ENCODE results near the gene INPP5E. TPM values are rescaled to one million over a fixed set of nuclear protein-coding genes. Genes with fewer than 3 reads are reported as not detected.

INPP5E gene
- total and polyA plus RNA-seq, 10 of the 15 experiments (the other 5 are each of a cell fraction or from before 2014, with no cell fraction given) = 0.24 to 16.0 (median 5.3) TPM

GRCh38 chr9:136403915-136404800 lies 35.5 kb downstream of the INPP5E start (continued):
- TF ChIP-seq, protein P1, sequence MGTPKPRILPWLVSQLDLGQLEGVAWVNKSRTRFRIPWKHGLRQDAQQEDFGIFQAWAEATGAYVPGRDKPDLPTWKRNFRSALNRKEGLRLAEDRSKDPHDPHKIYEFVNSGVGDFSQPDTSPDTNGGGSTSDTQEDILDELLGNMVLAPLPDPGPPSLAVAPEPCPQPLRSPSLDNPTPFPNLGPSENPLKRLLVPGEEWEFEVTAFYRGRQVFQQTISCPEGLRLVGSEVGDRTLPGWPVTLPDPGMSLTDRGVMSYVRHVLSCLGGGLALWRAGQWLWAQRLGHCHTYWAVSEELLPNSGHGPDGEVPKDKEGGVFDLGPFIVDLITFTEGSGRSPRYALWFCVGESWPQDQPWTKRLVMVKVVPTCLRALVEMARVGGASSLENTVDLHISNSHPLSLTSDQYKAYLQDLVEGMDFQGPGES (IDR thresholded peaks at IDR 0.05) = no peak
- TF ChIP-seq KLF5 (IDR thresholded peaks at IDR 0.05; ENCODE audit: partially characterized antibody) = no peak
- no peak for TF ChIP-seq IRF4 (IDR thresholded peaks at IDR 0.05; ENCODE audit: low read depth, low read length)
- TF ChIP-seq MXI1 (IDR thresholded peaks at IDR 0.05; ENCODE audit: low read depth, low read length) = no peak
- TF ChIP-seq, protein P2, sequence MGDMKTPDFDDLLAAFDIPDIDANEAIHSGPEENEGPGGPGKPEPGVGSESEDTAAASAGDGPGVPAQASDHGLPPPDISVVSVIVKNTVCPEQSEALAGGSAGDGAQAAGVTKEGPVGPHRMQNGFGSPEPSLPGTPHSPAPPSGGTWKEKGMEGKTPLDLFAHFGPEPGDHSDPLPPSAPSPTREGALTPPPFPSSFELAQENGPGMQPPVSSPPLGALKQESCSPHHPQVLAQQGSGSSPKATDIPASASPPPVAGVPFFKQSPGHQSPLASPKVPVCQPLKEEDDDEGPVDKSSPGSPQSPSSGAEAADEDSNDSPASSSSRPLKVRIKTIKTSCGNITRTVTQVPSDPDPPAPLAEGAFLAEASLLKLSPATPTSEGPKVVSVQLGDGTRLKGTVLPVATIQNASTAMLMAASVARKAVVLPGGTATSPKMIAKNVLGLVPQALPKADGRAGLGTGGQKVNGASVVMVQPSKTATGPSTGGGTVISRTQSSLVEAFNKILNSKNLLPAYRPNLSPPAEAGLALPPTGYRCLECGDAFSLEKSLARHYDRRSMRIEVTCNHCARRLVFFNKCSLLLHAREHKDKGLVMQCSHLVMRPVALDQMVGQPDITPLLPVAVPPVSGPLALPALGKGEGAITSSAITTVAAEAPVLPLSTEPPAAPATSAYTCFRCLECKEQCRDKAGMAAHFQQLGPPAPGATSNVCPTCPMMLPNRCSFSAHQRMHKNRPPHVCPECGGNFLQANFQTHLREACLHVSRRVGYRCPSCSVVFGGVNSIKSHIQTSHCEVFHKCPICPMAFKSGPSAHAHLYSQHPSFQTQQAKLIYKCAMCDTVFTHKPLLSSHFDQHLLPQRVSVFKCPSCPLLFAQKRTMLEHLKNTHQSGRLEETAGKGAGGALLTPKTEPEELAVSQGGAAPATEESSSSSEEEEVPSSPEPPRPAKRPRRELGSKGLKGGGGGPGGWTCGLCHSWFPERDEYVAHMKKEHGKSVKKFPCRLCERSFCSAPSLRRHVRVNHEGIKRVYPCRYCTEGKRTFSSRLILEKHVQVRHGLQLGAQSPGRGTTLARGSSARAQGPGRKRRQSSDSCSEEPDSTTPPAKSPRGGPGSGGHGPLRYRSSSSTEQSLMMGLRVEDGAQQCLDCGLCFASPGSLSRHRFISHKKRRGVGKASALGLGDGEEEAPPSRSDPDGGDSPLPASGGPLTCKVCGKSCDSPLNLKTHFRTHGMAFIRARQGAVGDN (IDR thresholded peaks at IDR 0.05) = peak; percentile 59; the same call in 1 of the 2 replicates
- TF ChIP-seq, protein P3, sequence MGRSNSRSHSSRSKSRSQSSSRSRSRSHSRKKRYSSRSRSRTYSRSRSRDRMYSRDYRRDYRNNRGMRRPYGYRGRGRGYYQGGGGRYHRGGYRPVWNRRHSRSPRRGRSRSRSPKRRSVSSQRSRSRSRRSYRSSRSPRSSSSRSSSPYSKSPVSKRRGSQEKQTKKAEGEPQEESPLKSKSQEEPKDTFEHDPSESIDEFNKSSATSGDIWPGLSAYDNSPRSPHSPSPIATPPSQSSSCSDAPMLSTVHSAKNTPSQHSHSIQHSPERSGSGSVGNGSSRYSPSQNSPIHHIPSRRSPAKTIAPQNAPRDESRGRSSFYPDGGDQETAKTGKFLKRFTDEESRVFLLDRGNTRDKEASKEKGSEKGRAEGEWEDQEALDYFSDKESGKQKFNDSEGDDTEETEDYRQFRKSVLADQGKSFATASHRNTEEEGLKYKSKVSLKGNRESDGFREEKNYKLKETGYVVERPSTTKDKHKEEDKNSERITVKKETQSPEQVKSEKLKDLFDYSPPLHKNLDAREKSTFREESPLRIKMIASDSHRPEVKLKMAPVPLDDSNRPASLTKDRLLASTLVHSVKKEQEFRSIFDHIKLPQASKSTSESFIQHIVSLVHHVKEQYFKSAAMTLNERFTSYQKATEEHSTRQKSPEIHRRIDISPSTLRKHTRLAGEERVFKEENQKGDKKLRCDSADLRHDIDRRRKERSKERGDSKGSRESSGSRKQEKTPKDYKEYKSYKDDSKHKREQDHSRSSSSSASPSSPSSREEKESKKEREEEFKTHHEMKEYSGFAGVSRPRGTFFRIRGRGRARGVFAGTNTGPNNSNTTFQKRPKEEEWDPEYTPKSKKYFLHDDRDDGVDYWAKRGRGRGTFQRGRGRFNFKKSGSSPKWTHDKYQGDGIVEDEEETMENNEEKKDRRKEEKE (IDR thresholded peaks at IDR 0.05) = no peak
- peak; percentile 74 for TF ChIP-seq MEF2A (IDR thresholded peaks at IDR 0.05; ENCODE audit: insufficient read depth, low read depth, low read length)
- no peak for TF ChIP-seq CBX3 (IDR thresholded peaks at IDR 0.05; ENCODE audit: borderline replicate concordance, low read depth)
- no peak for TF ChIP-seq CBX5 (IDR thresholded peaks at IDR 0.05; ENCODE audit: low read depth)
- no peak for TF ChIP-seq RFX5 (IDR thresholded peaks at IDR 0.05; ENCODE audit: low read depth, low read length)
- TF ChIP-seq JUNB (IDR thresholded peaks at IDR 0.05) = no peak
- peak; percentile 23; the same call in 1 of the 2 replicates for TF ChIP-seq POLR2A (IDR thresholded peaks at IDR 0.05; ENCODE audit: low read depth, low read length)
- no peak for TF ChIP-seq ZNF217 (IDR thresholded peaks at IDR 0.05)
- TF ChIP-seq E4F1 (IDR thresholded peaks at IDR 0.05; ENCODE audit: borderline replicate concordance, partially characterized antibody) = no peak
- TF ChIP-seq SIN3A (IDR thresholded peaks at IDR 0.05; ENCODE audit: low read depth, low read length) = no peak
- TF ChIP-seq ZBED1 (IDR thresholded peaks at IDR 0.05; ENCODE audit: borderline replicate concordance) = no peak; the same call in 1 of the 2 replicates
- TF ChIP-seq NFIC (IDR thresholded peaks at IDR 0.05; ENCODE audit: low read depth, low read length) = no peak
- no peak for TF ChIP-seq ZNF384 (IDR thresholded peaks at IDR 0.05; ENCODE audit: borderline replicate concordance, low read depth, low read length)
- no peak for TF ChIP-seq SMARCA5 (IDR thresholded peaks at IDR 0.05)

All from GM12878 (cell line).